T-helper 2 cell treated with Interferon-gamma antibody and Interleukin-4, amounts not matched to agents 100 ng/mL and 5 ng/mL, for 36 hours (primary cell): ENCODE measurements around the gene CLDN7. TPM values are rescaled to one million over a fixed set of nuclear protein-coding genes. Genes with fewer than 3 reads are reported as not detected.

Experiments
- intact Hi-C: fragments of 100-400 bp; cut with micrococcal nuclease; formaldehyde crosslinking; loops from one replicate; pipeline ENCODE4 v1.15.1; 2023
- total RNA-seq: library from RNA; stranded (reverse); gene quantifications from 2 replicates; pipeline ENCODE4 v1.2.3, GENCODE V29; 2022

Gene CLDN7, protein sequence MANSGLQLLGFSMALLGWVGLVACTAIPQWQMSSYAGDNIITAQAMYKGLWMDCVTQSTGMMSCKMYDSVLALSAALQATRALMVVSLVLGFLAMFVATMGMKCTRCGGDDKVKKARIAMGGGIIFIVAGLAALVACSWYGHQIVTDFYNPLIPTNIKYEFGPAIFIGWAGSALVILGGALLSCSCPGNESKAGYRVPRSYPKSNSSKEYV
- total RNA-seq, result 0.32 and 0.39 TPM in 2 replicates

DNA sequence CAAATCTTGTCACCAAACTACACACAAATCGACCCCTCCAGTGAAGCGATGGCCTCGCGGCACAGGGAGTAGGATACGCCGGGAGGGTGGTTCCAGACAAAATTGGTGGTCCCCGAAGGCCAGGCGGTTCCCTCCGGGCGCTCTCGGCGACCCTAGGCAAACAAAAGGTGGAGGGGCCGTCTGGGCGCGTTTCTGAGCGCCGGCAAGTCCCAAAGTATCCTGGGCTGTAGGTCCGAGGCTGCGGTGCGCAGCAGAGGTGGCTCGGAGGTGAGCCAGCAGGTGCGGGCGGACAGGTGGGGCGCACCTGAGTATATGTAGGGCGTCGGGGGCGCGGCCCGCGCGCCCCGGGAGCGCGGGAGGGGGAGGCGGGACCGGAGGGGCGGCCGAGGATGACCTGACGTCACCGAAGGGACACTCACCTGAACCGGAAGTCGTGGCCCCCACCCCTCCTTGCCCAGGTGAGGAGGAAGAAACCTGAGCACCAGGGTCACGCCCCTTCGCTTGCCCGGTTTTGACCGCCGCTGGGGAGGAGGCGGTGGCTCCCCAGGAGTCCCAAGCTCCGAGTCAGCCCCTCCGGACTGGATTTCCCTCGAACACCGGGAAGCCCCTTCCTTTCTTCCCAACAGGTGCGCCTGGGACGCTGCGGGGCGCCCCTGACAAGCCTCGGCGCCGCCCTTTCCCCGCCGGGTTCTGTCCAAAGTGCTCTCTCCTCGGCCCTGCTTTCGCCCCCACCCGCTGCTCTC, at the start of gene CLDN7:
TSS of gene CLDN7 (minus strand) at position 287 of the 743 bp plus-strand sequence. CDS start 435 bp downstream, outside the sequence.
- intact Hi-C loops, result no loop called here

DNA sequence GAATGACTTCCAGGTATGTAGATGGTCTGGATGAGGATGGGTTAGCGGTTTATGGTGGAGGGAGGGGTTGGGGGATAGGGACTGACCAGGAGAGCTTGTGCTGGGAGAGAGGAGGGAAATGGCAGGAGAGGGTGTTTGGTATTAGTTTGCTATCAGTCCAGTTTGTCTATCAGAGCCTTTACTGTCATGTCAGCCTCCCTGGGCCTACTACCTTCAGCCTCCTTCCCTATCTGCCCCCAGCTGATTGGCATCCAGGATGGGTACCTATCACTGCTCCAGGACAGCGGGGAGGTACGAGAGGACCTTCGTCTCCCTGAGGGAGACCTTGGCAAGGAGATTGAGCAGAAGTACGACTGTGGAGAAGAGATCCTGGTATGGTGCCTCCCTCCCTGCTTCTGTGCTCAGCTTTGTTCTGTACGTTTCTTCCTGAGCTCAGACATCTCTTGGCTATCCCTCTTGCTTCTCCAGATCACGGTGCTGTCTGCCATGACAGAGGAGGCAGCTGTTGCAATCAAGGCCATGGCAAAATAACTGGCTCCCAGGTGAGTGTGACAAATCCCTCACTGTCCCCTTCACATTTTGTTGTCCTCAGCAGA, 48.9 kb upstream of the CLDN7 start:
- intact Hi-C loops, result no loop called here

DNA sequence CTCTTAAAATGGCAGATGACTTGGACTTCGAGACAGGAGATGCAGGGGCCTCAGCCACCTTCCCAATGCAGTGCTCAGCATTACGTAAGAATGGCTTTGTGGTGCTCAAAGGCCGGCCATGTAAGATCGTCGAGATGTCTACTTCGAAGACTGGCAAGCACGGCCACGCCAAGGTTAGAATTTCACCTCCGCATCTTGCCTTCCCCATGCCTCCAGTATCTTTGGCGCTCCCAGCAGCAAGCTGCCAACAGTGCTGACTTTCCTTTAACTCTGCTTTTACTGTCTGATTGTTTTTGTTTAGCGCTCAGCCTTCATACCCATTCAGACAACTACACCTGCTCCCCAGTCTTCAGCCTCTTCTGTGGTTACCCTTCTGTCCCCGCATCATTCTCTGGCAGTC, 47.4 kb upstream of the CLDN7 start:
- intact Hi-C loops, result loop anchor here (1.0 to 5.0 kb wide), 3 partner anchors 20 to 263 kb away; partner anchors contain the start of genes KCTD11 and NEURL4

DNA sequence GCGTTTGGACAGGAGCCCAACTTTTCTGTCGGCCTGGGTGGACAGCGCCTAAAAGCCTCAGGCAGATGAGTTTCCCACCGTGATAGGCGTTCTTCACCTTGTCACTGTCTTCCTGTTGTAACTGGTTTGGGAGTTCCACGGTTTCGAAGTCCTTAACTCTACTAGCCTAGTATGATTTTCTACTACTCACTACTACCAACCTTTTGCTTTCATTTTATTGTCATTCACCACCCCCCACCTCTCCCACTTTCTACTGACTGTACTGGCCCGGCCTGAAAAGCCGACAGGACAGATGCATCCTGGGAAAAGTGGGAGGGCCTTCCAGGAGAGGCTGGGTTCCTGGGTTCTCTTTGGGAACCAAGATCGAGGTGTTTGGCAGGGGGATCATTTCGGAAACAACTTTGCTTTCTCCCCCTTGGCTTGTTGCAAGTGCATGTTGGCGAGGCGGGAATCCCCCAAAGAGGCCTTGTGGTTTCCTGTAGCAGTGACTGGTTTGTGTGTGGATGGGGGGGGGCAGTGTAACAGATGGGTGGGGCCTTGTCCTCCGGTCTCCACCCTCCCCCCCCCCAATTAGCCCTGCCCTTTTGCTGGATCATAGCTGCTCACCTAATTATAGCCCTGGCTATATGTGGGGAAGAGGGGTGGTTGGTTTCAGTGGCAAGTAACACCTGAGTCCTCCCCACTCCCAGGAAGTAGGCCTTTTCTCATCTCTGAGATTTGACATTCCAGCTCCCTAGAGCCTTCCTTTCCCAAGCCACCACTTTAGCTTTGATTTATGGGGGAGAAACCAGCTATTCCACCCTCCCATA, 46.6 kb upstream of the CLDN7 start:
- intact Hi-C loops, result loop anchor here (1.0 to 5.0 kb wide), 3 partner anchors 20 to 263 kb away; partner anchors contain the start of genes KCTD11 and NEURL4

DNA sequence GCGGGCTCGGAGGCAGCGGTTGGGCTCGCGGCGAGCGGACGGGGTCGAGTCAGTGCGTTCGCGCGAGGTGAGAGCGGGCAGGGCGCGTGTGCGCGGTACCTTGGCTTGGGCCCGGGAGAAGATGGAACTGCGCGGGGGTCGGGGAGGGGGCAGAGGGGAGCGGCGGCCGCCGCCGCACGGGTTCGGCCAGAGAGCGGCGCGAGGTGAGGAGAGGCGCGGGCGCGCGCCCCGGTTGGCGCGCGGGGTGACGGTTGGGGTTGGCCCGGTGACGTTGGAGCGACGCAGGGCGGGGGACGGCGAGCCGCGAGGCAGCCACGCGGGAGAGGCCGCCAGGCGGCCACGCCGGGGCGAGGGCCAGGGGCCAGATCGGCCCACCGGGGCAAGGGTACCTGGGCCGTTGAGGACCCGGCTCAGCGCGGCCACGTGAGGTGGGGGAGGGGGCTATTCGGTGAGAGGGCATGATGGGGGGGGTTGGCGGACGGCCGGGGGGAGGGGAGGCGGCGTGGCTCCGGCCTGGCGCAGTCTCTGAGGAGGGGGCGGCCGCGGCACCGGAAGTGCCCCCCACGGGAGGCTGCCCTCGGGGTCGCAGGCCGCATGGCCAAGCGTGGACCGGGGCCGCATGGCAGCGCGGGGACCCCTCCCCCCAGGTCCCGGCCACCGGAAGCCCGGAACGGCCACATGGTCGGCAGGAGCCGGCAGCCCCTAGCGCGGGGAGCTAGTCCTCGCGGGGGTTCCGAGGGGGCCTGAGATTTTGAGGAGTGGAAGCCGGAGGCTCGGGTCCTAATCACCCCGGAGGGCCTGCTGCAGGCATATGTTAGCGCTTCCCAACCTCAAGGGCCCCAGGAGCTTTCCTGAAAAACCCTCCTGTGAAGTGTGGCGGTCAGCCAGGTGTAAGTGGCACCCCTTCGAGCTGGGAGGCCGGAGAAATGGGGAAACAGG, 45.7 kb upstream of the CLDN7 start:
- intact Hi-C loops, result loop anchor here (1.0 to 5.0 kb wide), 10 partner anchors 27 to 579 kb away; partner anchors contain the start of genes ELP5, KCTD11, PHF23 and POLR2A

DNA sequence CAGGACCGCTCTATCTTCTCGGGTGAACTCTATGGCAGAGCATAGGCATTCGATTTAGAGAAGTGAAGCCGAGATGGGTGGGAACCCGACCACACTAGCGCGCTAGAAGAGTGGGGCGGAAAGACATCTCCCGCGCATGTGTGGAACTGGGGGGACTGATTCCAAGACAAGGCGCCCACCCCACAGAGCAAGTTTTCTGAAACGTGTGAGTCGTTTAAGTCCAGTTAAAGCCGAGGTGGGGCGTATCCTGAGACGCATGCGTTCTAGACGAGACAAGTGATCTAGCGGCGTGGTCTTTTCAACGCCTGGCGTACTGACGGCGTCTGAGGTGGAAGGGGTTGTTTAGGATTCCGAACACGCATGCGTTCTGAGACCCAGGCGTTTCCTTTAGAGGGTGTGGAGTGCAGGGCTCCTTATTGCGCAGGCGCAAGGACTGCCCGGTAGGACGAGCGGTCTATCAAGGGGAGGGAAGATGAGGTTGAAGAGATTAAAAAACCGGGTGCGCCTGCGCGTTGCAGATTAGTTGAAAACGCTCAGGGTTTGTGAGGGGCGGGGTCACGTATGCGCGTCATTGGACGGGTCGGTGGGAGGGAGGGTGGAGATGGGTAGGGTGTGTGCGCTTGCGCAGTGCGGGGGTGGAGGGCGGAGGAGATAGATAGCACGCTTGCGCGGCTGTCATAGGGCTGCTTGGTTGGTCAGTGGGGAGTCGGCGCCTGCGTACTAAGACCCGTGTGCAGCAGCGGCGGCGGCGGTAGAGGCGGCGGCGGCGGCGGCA, 44.8 kb upstream of the CLDN7 start, which contains the start of gene EIF5A:
TSS of gene EIF5A (plus strand) at position 718 of the 775 bp plus-strand sequence. CDS start 2,008 bp downstream, outside the sequence.
- intact Hi-C loops, result loop anchor here (1.0 to 5.0 kb wide), 10 partner anchors 26 to 580 kb away; partner anchors contain the start of genes ELP5, KCTD11, PHF23 and POLR2A

DNA sequence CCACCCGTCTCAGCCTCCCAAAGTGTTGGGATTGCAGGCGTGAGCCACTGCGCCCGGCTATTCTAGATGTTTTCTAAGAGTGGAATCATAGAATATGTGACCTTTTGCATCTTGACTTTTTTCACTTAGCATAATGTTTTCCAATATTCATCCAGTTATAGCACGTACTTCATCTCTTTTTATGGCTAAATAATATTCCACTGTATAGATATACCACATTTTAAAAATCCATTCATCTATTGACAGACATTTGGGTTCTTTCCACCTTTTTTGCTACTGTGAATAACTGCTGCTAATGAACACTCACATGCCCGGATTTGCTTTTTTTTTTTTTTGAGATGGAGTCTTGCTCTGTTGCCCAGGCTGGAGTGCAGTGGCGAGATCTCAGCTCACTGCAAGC, 41.9 kb upstream of the CLDN7 start:
- intact Hi-C loops, result no loop called here

DNA sequence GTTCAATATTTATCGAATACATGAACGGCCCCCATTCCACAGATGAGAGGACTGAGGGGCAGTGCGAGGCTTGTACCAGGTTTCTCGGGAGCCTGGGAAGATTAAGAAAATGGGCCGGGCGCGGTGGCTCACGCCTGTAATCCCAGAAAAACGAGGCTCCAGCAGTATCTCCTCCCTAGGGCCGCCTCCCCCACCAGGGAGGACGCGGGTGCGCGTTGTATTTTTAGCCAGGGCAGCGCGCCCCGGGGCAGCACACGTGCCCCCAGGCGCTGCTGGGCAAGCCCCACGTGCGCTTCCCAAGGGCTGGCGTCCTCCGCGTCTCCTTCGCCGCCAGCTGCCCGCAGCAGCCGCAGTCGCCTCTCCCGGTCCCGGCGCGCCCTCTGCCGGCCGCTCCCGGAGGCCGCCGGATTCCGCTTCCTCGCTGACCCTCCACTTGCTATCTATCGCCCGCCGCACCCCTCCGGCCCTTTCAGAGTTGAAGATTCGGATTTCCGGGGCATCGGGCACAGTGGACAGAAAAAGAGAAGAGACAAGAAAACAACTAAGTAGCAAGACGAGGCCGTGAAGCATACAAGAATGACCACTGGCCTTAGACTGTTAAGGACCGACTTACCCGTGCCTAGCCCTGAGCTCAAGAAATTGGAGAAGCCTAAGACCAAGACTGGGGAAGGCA, 34.0 kb upstream of the CLDN7 start:
- intact Hi-C loops, result loop anchor here (1.0 kb wide), 3 partner anchors 16 to 250 kb away; no protein-coding TSS in a partner anchor

DNA sequence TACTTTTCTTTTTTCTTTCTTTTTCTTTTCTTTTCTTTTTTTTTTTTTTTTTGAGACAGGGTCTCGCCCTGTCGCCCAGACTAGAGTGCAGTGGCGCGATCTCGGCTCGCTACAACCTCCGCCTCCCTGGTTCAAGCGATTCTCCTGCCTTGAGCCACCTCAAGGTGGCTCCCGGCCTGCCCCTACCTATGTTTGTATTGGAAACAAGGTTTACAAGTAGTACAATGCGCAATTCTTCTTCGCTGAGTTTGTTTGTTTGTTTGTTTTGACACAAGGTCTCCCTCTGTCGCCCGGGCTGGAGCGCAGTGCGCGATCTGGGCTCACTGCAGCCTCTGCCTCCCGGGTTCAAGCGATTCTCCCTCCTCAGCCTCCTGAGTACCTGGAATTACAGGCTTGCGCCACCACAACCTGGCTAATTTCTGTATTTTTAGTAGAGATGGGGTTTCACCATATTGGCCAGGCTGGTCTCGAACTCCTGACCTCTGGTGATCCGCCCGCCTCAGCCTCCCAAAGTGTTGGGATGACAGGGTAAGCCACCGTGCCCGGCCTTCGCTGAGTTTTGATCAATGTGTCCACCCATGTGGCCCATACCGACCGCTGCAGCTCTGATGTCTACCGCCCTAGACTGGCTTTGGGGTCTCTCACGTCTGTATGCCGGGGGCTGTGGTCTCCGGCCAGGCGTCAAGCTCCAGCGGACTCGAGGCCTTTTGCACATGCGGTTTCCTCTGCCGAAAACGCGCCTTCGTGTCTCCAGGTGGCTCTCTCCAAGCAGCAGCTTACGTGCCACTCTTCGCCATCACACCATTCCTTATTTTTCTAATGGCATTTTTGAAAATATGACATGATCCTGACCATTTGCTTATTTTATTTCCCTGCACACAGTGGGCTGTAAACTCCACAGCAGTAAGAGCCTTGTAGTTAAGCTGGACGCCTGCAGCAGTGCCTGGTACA, 33.2 kb upstream of the CLDN7 start:
- intact Hi-C loops, result loop anchor here (1.0 kb wide), 3 partner anchors 15 to 249 kb away; no protein-coding TSS in a partner anchor

DNA sequence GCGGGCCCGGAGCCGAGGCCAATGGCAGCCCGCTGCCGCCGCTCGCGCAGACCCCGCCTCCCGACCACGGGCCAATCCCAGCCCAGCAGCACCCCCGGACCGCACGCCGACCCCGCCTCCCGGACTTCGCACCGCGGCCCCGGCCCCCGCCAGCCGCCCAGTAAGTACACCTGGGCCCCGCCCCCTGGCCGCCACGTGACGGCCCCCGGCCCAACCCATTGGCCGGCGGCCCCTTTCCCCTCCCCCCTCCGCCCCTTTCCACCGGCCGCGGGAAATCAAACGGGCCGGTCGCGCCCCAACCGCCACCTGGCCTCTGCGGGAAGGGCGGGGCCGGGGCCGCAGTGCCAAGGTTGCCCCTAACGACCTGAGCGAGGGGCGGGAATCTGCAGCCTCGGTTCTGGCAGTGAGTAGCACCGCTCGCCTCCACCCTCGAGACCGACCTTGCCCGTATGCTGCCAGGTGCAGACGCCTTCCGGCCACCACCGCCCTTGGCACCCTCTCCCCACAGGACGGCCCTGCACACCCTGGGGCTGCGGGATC, 32.4 kb upstream of the CLDN7 start, which contains the start of gene YBX2:
TSS of gene YBX2 (minus strand) at position 26 of the 540 bp plus-strand sequence. CDS start 139 bp downstream, outside the sequence.
- intact Hi-C loops, result no loop called here

DNA sequence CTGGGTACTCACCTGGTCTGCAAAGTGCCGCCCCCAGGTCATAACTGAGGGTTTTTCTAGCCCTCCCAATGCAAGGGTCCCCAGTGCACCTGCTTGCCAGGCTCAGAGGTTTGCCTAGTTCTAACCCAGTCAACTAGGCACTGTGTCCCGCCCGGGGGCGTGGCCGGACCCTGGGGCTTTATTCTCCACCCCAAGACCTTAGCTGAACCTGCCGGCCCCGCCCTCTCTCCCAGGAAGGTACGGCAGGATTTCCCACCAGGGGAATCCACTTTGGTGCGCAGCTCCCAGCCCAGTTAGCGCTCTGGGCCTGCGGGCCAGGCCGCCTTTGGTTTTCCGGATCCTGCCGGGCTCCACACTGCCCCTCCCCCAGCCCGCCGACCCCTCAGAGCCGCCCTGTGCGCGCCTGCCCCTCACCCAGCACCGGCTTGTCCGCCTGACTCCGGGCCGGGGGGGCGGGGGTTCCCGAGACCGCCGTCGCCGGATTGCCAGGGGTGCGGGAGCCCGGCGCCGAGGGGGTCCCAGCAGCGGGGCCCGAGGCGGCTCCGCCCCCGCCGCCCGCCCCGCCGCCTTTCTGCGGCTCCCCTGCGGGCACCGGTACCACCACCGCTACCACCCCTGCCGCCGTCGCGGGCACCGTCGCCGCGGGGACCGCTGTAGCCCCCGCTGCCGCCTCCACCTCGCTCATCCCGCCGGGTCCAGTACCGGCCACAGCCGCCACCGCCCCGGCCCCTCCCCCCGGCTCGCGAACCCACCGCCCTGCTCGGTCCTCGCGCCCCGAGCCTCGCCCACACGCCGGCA, 31.7 kb upstream of the CLDN7 start:
- intact Hi-C loops, result no loop called here

DNA sequence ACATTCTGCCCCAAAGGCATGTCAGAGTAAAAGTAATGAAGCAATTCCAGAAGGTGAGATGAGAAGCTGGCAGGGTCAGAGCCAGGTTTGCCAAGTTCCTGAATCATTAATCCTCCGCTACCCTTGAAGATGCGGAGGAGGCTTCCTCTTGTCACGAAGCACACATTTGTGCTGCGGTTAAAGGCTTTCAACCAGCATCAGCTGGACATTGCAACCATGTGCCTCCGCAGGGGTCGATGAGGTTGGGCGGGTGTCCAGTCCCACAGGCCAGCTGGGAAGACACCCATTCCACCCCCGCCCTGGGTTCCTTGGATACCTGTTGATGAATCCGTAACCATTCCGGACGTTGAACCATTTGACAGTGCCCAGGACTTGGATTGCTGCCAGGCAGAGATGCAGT, 30.9 kb upstream of the CLDN7 start:
- intact Hi-C loops, result no loop called here

DNA sequence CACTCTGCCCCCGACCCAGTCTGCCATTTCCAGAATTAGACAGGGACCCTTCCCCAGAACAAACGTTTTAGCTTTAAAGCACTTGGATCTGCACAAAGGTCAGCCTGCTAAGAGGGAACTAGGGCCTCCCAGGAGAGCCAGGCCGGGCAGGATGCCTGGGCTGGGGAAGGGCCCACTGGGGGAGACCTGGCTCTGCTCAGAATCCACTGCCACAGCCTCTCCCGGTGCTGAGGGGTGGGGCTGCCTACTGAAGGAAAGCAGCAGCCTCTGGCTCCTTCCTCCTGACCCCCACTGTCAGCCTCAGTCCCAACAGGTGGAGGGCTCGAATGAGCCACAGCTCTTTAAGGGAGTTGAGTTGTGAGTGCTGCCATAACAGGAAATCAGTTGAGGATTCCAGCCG, 30.5 kb upstream of the CLDN7 start:
- intact Hi-C loops, result no loop called here

DNA sequence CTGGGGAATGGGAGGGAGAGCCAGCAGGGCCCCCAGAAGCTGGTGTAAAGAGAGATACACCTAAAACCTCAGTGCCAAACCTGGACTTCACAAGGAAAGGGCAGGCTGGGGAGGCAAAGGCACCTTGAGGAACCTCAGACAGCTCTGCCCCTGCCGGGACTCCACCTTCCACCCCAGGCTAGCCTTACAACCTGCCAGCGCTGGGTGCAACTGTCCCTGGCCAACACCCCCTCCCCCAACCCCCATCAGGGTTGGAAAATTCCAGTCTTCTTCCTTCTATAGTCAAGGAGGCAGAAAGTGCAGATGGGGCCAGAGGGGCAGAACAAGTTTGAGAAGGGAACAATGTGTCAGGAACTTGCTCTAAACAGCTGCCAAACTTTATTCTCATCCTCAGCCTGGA, 29.9 kb upstream of the CLDN7 start:
- intact Hi-C loops, result no loop called here

DNA sequence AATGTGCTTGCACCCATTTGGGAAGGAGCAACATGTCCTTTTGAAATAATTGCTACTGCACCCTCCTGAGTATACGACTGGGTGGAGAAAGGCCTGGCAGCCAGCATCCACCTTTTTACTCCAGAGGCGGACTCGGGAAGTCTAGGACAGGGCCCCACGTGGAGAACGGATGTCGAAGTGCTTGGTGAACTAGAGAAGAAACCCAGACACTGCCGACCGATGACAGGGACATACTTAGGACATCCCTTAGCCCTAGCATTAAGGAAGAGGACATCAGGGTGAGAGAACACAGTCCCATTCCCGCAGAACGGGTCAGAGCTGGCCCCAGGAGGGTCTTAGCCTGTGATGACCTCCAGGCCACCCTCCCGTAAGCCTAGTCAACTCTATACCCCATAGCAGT, 28.4 kb upstream of the CLDN7 start:
- intact Hi-C loops, result no loop called here

DNA sequence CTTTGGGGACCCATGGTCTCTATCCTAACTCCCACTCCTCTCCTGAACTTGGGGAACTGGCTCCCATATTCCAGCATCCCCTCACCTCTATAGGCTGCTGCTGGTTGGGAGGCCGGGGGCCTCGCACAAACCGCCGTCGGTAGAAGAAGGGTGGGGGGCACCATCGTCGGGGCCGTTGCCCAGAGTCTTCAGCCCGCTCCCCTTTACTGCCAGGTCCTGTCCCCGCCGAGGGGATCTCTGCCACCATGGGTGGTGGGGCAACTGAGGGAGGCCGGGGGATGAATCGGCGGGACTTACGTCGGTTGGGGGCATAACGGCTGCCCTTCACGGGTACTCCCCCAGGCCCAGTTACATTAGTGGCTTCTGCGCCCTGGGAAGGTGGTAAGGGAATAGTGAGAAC, 27.9 kb upstream of the CLDN7 start:
- intact Hi-C loops, result no loop called here
